Measurements from ENCODE around the gene DNAJC15.
"Not testable (repeated sequence)": the region's sequence is repeated elsewhere in the genome, so short reads cannot be mapped to it uniquely, and the experiment has no call there.

DNAJC15 gene

DNA sequence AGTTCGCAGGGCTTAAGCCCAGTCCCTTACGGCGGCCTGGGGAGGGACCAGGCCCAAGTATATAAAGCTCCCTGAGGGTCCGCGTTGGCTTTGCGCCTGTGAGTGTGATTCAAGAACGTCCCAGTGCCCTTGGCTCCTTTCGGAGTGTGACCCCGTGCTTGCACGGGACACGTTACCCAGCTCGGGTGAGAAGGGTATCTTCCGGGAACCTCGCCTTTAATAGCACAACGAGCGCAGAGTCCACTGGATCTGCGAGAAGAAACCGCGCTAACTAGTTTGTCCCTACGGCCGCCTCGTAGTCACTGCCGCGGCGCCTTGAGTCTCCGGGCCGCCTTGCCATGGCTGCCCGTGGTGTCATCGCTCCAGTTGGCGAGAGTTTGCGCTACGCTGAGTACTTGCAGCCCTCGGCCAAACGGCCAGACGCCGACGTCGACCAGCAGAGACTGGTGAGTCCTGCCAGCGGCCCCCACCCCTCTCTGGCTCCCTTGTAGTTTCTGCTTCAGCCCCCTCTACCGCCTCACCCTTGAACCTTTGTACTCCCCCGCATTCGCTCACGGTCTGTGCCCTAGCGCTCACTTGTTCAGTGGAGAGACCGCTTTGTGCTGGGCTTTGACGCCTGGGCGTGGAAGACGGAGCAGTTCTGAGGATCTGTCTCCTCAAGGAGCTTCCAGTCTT is at the start of gene DNAJC15:
DNAJC15 (plus strand) TSS at position 298 of the 675 bp plus-strand sequence; CDS start at position 339, 41 bp downstream.
- DNase-seq (ENCODE audit: low read depth in 2 of 2) = peak; percentile 54 to 73

- DNase-seq (ENCODE audit: low read depth in 2 of 2) = no peak
Measured at GRCh38 chr13:42976066-42976465, 47.3 kb upstream of the DNAJC15 start.

DNA sequence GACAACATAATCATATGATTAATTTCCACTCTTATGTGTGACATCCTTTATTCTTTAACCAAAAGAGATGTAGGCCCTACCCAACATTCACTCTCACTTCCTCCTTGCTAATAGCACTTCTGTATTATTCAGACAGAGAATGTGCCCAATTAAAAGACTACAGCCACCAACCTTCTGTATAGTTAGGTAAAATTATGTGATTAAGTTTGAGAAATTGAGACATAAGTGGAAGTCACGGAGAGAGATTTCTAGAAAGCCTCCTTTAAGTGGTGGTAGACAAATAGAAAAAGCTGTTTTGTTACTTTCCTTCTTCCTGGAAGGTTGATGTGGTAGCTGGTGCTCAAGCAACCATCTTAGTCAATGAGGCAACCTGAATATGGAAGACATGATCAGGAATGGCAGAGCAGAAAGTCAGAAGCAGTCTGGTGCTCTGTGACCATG is 46.1 kb upstream of the DNAJC15 start:
- no peak for DNase-seq (ENCODE audit: low read depth in 2 of 2)

- no peak for DNase-seq (ENCODE audit: low read depth in 2 of 2)
Measured at GRCh38 chr13:42981317-42981716, 42.1 kb upstream of the DNAJC15 start.

GRCh38 chr13:42981853-42982252 is 41.5 kb upstream of the DNAJC15 start:
- DNase-seq (ENCODE audit: low read depth in 2 of 2) = no peak

DNA sequence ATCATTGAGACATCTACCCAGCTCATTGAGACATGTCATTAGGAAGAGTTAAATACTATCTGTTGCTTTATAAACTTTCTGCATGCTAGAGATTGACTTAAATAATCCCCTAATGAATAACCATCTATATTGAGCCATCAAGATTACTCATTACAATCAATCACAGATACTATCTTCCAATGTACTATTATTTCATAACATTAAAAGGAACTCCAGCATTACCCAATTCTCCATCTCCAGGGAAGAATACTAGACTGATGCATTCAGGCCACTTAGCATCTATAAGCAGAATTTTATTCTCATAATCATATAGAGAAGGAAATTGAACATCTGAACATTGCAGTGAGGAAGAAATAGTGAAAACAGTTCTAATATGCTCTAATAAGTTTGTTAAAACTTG is 39.4 kb upstream of the DNAJC15 start:
- no peak for DNase-seq (ENCODE audit: low read depth in 2 of 2)

- no peak for DNase-seq (ENCODE audit: low read depth in 2 of 2)
Measured at GRCh38 chr13:42984691-42985090, 38.7 kb upstream of the DNAJC15 start.

DNA sequence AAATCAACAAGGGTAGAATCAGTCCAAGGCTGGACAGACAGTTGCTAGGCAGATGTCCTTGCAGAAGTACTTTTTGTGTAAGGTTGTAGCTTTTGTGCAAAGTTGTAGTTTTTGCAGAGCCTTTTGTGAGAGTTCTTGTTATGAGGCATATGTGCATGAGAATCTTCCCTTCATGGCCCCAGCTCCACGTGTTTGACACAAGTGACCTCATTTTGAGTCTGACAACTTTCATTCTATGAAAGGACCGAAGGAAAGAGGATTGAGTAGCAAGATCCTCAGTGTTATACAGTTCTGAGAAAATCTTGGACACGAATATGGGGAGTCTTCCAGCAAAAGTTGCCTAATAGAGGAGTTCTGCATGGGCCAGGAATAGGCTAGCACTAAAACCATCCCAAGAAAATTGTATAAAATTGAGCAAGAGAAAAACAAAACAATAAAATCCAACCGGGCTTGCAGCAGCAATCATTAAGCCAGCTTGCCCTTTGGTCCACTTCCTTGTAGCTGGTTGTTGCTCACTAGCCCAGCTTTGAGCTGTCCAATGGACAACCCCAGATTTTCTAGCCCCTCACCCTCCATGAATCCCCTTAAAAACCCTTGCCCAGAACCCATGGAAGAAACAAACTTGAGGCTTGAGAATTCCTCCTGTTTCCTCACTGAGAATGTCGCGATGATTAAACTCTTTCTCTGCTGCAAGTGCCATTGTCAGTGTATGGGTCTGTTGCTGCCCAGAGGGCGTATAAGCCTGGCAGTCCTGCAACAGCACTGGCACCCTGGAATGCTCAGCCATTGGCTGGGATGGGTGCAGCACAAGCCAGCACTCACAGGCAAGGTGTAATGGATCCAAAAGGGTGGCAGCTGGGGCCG is 37.8 kb upstream of the DNAJC15 start:
- DNase-seq (ENCODE audit: low read depth in 2 of 2) = no peak

- DNase-seq (ENCODE audit: low read depth in 2 of 2) = no peak
Measured at GRCh38 chr13:42986176-42986574, 37.2 kb upstream of the DNAJC15 start.

GRCh38 chr13:42990291-42991232 is 32.8 kb upstream of the DNAJC15 start:
- no peak for DNase-seq (ENCODE audit: low read depth in 2 of 2)

DNA sequence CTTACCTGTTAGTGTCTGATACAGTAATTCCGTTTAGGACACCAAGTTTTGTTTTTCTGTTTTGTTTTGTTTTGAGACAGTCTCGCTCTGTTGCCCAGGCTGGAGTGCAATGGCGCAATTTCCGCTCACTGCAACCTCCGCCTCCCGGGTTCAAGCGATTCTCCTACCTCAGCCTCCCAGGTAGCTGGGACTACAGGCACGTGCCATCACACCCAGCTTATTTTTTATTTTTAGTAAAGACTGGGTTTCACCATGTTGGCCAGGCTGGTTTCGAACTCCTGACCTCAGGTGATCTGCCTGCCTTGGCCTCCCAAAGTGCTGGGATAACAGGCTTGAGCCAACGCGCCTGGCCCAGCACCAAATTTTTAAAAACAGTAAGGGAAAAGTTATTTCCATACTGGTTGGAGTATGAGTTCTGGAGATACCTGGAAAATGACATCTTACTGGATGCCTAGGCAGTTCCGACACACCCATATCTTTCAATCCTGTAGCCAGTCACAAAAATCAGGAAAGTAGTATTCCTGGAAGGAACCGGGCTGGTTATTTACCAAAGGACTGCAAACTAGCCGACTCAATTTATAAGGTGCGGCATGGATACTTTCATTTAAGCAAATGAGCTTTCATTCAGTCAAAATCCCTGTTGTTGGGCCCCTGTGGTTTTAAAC is 32.0 kb upstream of the DNAJC15 start:
- DNase-seq (ENCODE audit: low read depth in 2 of 2) = not testable (repeated sequence)

GRCh38 chr13:42991898-42992763 is 31.3 kb upstream of the DNAJC15 start, which contains the start of gene EPSTI1:
Gene EPSTI1, minus strand, starts transcription at chr13:42992241. Its CDS starts 76 bp downstream, at chr13:42992165.
- peak; percentile 46 to 53 for DNase-seq (ENCODE audit: low read depth in 2 of 2)

DNA sequence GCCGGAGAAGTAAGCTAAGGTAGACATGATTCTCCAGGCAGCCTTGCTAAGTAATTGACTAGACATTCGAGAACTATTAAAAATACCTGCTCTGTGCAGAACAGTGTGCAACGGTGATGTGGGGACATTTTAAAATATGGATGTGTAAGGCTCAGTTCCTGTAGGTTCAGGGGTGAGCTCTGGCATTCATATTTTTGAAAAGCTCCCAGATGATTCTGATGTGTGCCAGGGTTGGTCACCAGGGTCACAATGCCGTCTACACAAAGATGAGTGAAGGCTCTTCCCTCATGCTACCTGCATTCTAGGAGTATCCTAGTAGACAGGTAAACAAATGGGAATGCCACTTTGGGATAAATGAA is 30.6 kb upstream of the DNAJC15 start:
- no peak for DNase-seq (ENCODE audit: low read depth in 2 of 2)

GRCh38 chr13:42994878-42995277 is 28.5 kb upstream of the DNAJC15 start:
- no peak for DNase-seq (ENCODE audit: low read depth in 2 of 2)

DNA sequence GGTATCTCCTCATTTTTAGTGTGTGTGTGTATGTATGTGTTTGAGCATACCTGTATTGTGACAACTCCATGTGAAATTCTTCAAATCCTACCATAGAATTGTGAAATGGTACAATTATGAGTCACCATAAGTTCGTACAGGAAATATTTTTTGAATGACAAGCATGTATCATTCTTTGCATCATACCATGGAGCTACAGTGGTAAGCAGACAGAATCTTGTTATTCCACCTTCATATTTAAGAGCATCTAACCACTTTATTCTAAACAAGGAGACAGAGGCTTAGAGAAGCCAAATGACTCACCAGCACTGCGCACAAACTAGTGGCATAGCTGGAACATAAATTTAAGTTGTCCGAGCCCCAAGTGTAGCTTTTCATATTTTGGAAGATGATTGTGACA is 26.8 kb upstream of the DNAJC15 start:
- no peak for DNase-seq (ENCODE audit: low read depth in 2 of 2)

DNA sequence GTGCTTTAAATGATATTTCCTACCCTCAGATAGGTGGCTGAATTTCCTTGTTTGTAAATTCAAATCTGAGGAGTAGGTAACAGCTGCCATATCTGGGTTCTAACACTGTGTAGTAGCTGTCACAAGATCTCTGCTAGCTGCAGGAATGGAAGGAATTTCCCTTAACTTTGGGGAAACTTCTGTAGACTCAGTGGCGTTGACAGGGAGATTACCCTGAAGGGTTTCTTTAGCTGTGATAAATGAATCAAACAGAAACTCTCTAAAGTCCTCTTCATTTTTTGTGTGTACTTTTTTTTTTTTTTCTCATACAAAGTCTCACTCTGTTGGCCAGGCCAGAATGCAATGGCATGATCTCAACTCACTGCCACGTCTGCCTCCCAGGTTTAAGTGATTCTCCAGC is 26.0 kb upstream of the DNAJC15 start:
- no peak for DNase-seq (ENCODE audit: low read depth in 2 of 2)

GRCh38 chr13:42999491-42999890 is 23.9 kb upstream of the DNAJC15 start:
- no peak for DNase-seq (ENCODE audit: low read depth in 2 of 2)

DNA sequence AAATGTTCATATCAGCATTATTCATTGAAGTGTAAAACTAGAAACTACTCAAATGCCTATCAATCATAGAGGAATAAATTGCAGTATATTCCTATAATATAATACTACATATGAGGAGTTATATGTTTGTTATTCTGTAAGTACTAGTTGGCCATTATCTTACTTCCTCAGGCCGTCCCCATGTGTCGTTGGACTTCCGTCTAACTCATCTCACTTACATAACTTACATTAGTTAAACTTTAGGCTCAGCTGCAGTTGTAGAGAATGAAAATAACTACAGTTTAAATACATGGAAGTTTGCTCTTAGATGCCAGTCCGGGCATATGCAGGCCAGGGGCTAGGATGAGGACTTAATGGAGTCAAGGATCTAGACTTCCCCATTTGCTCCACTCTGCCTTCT is 22.7 kb upstream of the DNAJC15 start:
- no peak for DNase-seq (ENCODE audit: low read depth in 2 of 2)

DNA sequence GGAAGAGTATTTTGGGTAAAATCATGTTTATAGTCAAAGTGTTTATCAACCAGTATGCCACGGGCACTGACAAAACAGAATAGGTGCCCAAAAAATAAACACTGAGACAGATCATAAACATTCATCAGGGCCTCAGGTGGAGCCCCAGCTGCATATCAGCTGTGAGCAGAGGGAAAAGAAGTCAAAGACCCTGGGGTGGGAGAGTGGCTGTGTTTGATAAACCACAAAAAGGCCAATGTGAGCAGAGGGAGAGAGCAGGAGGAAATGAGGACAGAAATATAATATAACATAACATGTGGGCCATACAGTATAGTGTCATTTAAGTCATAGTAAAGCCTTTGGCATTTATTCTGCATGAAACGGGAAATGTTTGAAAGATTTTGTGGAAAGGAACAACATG is 21.4 kb upstream of the DNAJC15 start:
- no peak for DNase-seq (ENCODE audit: low read depth in 2 of 2)

- no peak for DNase-seq (ENCODE audit: low read depth in 2 of 2)
Measured at GRCh38 chr13:43003010-43003409, 20.4 kb upstream of the DNAJC15 start.
